ENCODE results near the gene ST7.

DNA sequence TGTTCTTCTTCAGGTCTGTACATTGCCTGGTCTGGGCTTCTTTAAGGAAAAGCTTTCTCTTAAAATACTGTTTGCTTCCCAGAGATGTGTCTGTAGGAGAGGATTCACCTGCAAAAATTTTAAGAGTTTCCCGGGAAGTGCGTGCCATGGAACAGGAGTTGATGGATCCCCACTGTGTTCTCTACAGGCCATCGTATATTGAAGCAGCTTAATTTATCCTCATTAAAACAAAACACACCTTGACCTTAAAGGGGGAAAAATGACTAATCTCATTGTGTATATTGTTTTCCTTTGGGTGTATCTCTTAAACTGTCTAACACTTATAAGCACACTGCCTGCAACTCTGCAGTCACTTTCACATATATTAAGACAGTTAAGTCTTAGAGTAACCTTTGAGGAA is 111.4 kb downstream of the ST7 start:
- TF ChIP-seq, protein P1, sequence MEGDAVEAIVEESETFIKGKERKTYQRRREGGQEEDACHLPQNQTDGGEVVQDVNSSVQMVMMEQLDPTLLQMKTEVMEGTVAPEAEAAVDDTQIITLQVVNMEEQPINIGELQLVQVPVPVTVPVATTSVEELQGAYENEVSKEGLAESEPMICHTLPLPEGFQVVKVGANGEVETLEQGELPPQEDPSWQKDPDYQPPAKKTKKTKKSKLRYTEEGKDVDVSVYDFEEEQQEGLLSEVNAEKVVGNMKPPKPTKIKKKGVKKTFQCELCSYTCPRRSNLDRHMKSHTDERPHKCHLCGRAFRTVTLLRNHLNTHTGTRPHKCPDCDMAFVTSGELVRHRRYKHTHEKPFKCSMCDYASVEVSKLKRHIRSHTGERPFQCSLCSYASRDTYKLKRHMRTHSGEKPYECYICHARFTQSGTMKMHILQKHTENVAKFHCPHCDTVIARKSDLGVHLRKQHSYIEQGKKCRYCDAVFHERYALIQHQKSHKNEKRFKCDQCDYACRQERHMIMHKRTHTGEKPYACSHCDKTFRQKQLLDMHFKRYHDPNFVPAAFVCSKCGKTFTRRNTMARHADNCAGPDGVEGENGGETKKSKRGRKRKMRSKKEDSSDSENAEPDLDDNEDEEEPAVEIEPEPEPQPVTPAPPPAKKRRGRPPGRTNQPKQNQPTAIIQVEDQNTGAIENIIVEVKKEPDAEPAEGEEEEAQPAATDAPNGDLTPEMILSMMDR (IDR thresholded peaks at IDR 0.05): no peak
- TF ChIP-seq EP300 (IDR thresholded peaks at IDR 0.05): no peak

All from tibial nerve (tissue), 4 donors.